GM19351 (cell line): ENCODE data around the gene C1orf167.

ENCODE experiments used
- ATAC-seq: cut with Tn5 transposase; IDR thresholded peaks from one replicate; pipeline ENCODE4 v1.9.1; 2021; ENCODE audit warnings: mild to moderate bottlenecking, moderate library complexity; ENCODE audit not compliant: unreplicated experiment

C1orf167 gene, protein sequence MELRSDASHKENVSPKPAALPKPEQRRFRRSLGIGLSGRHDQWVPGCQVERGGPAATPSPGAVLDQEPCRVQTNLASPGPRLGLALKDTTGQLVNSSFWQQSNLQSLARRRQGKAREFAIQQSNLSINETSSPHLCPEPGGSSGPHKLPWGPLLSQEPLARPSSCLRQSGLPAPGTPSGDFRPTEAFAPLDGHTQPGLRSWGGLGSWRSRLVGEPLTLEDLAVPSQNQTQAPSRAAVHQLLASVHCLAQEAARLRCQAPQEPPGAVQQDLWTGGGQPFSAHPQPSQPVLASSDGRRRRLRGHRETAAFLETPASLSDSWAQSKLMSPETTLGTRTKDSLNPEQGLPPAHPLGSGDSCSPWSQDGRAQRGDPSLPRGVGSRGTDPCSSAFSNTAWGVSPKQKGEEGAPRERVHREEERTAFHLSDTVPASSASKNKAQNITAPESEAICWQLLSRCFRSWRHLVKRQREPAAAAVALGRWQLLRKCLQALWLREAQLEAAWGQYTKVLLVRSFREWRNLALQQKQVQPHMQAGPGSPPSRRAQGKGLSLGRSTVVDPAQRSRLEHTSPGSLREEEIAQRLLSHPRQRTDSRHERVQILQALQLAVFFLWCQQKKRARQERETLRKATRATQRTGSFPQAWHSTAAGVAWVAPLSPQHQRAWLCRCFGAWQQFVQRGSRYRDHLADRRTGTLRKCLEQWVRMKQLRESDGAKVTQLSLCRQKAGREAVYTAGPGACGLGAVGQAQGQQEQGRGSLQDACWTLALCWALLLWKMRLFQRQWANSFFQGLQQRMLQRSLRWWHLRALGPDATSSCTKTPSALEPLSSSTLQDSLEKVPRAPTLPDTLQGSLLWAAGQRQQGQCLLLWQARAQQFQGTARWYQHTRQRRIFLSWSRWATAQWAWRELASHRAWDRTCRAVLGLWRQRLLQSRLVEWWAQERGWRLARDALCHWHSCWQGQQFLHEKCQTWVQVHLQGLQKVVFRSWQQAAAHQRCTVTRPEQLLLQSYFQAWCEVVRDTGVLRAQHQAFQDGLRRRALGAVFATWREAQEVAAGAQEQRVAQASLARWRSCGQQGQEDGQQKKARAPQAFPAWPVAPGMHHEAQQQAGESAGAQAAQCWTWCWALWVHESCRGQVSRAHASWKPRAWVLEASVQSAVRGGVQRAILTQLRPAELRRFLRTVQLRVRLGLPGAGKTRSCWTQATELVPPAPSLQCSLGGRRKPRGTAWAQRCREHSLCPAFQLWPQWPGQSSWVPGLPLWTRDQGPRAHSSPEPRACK (N-terminal part only)

DNA sequence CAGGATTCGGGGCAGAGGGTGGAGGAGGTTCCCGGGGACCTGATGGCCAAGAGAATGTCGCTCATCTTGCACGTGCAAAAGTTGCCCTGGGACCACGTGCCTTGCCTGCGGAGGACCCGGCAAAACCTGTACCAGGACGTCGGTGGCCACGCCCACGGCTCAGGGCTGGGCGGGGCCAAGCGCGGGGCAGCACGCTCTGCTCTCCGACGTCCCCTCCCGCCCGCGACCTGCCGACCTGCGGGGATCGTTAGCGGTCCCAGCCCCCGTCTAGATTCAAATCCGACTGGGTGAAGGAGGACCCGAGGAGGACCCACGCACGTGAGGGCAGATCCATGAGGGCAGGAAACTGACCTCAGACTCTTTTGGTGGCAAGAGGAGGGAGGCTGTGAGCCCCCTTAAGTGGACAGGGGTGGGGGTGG lies at the start of gene C1orf167:
Gene C1orf167, plus strand, starts transcription at position 206 of the 419 bp plus-strand sequence. CDS start 2,208 bp downstream, outside the sequence.
- no peak for ATAC-seq

DNA sequence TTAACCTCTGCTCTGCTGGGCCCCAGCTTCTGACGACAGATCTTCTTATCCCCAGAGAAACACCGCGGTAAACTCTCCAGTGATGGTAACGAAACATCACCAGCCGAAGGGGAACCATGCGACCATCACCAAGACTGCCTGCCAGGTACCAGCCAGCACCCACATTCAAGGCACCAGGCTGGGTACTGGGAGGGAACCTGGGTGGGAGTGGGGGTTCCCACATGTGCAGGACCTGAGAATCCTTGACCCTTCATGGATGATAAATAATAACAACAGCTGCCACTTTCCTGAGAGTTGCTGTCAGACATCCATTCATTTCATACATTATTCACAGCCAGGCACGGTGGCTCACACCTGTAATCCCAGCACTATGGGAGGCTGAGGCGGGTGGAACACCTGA lies 49.7 kb upstream of the C1orf167 start:
- ATAC-seq = no peak

DNA sequence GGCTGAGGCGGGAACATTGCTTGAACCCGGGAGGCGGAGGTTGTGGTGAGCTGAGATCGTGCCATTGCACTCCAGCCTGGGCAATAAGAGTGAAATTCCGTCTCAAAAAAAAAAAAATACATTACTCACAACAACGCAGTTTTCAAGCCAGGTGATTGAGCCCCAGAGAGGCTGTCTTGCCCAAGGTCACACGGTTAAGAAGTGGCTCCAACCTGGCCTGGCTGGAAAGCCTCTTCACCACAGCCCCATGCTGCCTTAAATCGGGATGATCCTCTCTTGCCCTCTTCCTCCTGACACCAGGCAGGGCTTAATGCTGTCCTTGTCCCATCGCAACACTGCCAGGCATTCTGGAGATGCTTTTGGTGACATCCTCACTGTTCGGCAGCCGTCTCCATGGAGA lies 48.9 kb upstream of the C1orf167 start:
- ATAC-seq = no peak

DNA sequence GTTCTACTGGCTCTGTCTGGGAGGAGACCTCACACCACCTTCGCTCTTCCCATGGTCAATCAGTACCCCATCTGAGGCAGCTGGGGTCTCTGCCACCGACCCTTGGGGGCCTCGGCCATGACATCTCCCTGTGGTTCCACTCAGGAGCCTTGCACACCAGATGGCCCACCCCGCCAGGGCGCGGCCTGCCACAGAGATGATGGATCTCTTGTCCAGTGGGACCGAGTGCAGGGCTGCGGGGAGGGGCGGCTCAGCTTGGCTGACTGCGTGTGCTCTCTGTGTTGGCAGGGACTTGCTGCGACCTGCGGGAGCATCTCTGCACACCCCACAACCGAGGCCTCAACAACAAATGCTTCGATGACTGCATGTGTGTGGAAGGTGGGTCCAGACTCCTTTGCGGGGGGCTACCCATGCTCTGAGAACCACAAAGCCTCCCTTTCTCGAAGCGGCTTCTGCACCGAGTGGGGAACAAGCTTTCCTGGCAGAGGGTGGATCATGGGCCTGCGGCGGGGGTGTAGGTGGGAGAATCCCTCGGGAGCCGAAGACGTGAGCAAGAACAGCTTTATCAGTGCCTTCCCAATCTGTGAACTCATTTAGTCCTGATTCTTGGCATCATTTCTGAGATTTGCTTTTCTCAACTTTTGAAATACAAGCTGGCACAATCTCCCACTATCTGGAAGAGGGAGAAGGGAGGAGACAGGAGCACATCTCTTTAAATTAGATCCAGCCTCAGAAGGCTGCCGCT lies 47.0 kb upstream of the C1orf167 start:
- ATAC-seq = no peak

DNA sequence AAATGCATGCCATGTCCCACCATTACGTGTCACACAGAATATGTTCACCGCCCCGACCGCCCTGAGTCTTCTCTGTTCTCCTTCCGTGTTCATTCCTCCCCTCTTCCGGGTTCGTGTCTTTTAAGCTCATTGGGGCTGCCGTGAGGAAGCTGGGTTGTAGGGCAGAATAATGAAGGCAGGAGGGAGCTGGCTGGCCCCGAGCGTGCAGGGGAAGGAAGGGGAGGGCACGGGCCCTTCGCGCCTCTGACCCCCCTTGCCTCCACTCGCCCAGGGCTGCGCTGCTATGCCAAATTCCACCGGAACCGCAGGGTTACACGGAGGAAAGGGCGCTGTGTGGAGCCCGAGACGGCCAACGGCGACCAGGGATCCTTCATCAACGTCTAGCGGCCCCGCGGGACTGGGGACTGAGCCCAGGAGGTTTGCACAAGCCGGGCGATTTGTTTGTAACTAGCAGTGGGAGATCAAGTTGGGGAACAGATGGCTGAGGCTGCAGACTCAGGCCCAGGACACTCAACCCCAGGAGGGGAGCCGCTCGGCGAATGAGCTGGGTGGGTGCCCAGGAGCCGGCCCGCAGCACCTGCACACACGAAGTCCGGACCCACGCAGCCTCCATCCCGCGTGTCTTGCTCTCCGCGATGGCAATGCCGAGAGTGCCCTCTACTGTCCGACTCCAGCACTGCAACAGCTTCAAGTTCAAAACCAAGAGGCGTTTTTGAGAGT lies 42.5 kb upstream of the C1orf167 start:
- ATAC-seq = peak; percentile 44

DNA sequence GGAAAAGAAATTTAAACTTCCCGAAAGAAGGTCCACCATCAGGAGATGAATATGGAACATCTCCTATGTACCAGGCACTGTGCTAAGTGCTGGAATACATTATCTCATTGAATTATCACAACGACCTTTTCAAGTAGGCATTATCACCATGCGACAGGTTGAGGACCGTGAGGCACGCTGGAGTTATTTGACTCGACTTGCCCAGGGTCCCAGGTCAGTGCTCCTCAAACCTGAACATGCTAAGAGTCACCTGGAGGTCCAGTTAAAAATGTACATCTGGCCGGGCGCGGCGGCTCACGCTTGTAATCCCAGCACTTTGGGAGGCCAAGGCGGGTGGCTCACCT lies 42.0 kb upstream of the C1orf167 start:
- ATAC-seq = no peak

DNA sequence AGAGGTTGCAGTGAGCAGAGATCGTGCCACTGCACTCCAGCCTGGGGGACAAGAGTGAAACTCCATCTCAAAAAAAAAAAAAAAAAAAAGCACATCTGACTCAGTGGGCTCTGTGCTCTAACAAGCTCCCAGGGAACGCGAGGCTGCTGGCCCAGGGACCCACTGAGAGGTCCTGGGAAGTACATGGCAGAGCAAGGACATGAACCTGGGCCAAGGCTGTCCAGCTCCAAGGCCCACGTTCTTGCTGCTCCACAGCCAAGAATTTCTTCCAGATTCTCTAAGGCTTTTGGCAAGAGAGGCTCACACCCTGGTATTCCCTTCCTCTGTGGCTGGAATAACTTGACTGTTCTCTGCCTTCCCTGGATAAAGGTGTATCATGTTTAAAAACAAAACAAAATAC lies 41.5 kb upstream of the C1orf167 start:
- ATAC-seq = no peak

DNA sequence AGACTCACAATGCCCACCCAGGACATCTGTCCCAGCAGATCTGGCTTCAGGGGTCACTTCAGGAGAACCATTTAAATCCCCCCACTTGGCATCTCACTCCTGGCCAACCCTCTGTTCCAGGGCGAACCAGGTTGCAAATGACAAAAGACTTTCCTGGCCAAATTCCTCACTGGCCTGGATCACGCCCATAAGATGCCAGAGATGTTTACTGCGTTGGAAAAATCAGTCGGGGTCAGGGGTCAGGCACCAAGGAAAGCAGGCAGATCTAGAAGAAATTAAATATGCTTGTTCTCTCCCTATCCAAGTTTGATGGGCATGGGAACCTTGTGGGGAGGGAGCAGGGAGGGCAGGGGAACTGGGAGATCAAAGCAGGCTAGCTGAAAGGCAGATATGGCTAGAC lies 40.7 kb upstream of the C1orf167 start:
- no peak for ATAC-seq

DNA sequence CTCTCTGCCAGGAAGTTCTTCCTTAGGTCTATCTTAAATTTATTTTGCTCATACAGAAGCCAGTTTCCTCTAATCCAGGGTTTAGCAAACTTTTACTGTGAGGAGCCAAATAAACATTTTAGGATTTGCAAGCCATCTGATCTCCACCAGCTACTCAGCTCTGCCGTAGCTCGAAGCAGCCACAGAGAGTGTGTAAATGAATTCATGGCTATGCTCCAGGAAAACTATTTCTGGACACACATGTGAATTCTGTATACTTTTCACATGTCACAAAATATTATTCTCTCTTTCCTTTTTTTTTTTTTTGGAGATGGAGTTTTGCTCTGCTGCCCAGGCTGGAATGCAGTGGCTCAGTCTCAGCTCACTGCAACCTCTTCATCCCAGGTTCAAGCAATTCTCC lies 39.5 kb upstream of the C1orf167 start:
- no peak for ATAC-seq

DNA sequence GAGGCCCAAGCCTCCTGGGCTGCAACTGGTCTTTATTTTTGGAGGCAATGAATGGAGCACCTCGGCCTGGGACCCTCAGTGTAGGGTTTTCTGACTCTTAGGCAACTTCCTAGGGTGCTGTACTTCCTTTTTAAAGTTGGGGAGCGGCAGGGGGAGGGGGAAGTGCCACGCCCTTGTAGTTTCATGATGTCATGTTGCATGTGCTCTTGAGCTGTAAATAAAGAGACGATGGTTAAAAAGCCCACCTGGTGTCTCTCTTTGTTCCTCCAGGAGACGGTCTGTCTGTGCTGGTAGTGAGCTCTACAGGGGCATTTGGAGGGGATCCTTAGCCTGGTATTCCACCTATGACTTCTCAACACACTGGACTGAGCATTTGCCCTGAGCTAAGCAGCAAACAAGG lies 36.4 kb upstream of the C1orf167 start:
- ATAC-seq = no peak

DNA sequence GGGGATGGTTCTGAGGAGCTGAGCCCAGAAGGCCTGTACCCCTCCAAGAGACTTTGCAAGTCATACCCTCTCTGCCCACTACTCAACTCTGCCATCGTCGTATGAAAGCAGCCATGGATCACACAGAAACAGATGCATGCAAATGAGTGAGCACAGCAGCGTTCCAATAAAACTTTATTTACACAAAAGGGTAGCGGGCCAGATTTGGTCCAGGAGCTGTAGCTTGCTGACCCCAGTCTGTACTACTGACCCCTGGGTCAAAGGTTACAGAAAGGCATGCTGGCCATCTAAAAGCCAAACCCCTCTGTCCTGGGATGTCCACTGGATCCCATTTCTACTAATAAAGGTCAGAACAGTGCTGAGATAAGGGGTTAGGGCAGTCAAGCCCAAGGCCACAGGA lies 34.9 kb upstream of the C1orf167 start:
- ATAC-seq = no peak

DNA sequence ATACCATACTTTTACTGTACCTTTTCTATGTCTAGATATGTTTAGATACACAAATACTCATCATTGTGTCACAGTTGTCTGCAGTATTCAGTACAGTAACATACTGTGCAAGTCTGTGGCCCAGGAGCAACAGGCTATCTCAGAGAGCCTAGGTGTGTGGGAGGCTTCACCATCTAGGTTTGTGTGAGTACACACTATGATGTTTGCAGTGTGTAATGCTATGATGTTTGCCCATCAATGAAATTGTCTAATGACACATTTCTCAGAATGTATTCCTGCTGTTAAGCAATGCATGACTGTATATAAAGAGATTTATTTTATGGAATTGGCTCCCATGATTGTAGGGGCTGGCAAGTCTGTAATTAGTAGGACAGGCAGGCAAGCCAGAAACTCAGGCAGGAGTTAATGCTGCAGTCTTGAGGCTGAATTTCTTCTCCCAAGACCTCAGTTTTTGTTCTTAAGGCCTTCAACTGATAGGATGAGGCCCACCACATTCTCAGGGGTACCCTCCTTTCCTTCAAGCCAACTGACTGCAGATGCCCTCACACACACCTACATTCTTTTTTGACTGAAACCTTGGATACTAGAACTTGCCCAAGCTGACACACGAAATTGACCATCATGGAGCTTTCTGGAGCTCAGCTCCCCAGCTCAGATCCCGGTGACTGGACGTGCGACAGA lies 33.7 kb upstream of the C1orf167 start:
- ATAC-seq = no peak

DNA sequence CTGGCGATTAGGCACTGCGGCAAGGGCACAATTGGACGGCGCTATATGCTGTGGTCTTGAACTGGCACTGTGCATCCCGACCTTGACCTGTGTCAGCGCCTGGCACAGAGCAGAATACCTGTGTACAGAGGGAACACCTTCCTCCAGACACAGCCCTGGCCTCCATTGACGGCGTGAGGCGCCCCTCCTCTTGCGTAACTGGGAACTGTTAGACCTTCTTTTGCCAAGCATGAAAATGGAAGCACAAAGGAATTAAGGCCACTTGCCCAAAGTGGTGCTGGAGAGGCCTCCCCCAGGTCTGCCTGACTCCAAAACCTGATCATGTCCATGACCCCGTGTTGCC lies 32.9 kb upstream of the C1orf167 start:
- no peak for ATAC-seq

DNA sequence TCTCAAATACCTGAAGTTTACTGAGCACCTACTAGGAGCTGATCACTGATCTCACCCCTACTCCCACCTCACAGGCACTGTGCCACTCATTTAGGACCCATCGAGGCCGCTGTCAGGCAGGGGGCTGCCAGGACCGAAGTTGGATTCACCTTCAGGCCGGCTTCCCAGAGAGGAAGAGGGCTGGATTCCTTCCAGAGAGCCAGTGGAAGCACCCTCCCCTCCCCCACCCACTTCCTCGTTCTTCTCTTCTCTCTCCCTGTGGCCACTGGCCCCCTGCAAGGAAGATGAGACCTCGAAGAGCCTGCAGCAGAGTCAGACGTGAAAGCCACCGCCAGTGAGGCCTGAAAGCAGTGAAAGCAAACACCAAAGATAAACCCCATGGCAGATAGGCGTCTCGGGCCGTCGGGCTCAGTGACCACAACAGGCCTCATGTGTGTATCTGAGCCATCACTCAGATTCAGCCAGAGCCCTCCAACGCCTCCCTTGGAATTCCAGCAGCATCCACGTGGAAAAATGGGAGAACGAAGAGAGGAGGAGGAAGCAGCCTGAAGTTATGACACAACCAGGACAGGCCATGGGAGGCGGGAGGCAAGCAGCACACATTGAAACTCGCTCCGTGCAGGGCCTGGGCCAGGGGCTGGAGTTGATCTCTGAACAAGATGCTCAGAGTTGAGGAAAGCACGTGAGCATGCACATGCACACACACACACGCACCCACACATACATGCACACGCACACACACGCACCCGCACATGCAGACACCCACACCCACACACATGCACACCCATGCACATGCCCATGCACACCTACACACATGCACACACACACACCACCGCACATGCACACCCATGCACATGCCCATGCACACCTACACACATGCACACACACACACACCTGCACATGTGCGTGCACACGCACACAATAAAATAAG lies 32.2 kb upstream of the C1orf167 start:
- no peak for ATAC-seq

DNA sequence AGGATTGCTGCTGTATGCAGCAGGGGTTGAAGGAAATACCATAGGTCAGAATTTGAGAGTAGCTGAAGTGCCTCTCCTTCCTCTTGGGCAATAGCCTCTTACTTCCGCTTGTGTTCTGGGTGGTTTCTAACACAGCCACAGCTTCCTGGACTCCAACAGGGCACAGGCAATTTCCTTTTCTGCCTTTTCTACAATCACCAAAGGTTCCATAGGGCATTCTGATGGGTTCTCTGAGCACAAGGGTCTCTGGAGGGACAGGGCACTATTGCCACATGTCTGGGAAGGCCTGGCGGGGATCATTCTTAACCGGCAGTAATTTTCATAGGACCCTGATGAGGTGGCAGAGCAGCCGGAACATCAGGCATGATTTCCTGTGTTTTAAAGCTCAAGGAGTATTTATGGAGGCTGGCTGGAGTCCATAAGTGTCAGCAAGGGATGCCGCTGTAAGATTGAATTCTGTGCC lies 31.5 kb upstream of the C1orf167 start:
- no peak for ATAC-seq

DNA sequence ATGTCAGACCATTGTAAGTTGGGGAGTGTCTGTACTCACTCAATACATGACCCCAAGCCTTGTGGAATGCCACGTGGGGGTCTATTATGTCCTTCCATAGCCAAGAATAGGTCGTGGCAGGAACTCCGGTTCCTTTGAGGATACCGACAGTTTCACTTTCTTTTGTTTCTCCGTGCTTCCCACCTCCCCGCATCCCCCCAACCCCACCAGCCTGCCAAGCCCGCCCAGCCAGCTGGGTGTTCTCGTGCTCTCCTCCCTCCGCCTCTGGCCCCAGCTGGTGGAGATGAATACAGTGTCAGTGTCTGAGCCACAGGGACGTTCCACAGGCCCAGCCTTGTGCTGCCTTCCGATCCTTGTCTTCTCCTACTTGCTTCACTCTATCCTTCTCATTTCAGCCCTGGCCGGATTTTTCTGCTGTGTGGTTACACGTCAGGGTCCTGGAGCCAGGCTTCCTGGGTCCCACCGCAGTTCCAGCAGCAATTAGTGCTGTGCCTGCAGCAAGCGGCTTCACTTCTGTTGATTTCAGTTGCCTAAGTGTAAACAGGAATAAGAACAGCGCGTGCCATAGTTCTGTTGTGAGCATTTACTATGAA lies 30.2 kb upstream of the C1orf167 start:
- no peak for ATAC-seq

DNA sequence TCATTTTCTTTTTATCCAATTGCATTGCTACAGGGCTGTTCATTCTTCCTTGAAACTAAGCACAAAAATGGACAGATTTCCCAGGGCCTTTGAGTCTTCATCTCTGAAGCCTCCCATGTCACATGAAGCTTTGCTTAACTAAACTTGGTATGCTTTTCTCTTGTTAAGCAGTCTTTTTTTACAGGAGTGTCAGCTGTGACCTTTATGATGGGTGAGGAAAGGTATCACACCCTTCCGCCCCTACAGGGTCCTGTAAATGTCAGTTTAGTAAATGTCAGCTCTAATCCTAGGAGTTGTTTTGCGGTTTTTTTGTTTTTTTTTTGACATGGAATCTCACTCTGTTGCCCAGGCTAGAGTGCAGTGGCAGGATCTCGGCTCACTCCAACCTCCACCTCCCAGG lies 28.7 kb upstream of the C1orf167 start:
- ATAC-seq = no peak

DNA sequence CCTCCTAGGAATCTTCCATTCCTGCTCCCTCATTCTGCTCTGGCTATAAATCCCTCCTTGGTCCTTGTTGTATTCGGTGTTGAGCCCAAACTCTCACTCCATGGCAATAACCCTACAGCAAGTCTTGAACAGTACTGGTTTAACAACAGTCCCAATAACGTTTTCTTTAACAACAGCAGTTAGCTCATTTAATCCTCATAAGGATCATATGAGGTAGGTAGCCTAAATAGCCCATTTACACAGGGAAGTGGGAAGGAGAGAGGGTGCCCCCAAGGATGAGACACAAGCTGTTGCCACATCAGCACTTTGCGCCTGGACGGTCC lies 26.5 kb upstream of the C1orf167 start:
- ATAC-seq = peak; percentile 14
